ENCODE measurements around the gene CYREN.

- TF ChIP-seq CTCF (IDR thresholded peaks at IDR 0.05) (no peak), POLR2A (IDR thresholded peaks at IDR 0.05) (no peak), EP300 (IDR thresholded peaks at IDR 0.05) (no peak)
Measured at GRCh38 chr7:135121868-135122267, 48.6 kb downstream of the CYREN start.
